ENCODE results near the gene ADAM10.

Gene ADAM10

DNA sequence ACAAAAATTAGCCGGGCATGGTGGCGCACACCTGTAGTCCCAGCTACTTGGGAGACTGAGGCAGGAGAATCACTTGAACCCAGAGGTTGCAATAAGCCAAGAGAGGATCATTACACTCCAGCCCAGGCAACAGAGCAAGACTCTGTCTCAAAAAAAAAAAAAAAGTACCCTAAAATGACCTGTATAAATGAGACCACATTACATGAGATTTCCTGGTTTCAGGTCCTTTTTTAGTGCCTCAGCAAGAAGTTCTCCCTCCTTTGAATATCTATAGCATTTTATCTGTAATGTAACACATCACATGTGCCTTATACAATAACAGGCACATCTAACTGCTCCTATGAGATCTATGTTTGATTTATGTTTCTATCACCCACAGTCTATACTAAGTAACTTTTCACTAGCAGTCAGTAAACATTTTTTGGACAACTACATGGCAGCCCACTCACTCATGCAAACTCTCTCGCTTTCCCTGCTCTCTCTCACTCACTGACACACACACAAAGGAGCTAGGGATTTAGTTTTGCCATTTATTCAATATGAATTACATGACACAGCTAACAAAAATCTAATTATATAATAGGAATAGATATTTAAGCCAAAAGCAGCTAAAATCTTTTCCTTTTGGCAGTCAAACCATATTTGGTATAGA, 34.1 kb downstream of the ADAM10 start:
- DNase-seq, result no peak

DNA sequence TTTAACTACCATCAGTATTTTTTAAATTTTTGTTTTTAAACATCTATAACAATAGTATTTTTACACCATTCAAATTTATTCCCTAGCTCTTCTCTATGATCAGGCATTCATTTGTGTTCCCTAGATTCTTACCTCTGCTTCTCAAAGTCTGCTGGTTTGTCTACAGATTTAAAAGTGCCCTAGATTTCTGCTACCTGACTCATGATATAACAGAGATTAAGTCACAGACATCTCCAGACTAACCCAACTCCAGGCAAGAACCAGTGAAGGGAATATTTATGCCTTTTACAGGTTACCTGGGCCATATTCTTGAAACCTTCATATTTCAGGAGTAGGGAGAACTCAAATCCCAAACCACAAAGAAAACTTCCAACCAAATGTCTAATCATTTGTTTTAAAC, 38.8 kb downstream of the ADAM10 start:
- no peak for DNase-seq

DNA sequence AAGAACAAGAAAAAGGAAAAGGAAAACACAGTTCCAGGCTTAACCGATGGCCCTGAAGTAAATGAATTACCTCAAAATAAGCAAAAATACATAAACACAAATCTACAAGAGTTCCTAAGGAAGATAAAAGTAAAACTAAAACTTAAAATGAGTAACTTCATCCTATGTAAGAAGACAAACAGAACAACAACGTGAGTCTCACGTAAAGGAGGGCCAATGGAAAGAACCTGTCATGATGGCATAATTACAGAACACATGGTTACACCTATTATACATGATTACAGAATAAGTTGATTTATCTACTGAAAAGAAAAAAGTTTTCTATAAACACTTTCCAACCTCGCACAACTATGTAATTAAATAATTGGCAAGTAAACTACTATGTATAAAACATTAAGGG, 42.1 kb downstream of the ADAM10 start:
- DNase-seq, result no peak

DNA sequence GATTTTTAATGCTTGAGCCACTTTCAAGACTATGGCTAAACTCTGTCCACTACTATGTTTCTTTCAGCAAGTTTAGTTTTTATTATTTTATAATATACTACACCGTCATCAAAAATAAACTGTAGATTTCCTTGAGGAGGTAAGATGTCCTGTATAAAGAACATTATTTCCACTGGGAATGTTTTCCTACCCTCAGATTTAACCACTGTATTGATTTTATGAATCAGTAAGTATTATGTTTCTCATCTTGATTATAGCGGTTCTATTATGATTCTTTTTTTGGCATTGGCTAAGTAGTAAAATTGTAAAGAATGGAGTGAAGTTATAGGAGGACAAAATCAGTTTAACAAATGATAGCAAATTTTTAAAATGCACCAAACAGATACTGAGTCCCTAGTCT, 44.4 kb downstream of the ADAM10 start:
- no peak for DNase-seq

DNA sequence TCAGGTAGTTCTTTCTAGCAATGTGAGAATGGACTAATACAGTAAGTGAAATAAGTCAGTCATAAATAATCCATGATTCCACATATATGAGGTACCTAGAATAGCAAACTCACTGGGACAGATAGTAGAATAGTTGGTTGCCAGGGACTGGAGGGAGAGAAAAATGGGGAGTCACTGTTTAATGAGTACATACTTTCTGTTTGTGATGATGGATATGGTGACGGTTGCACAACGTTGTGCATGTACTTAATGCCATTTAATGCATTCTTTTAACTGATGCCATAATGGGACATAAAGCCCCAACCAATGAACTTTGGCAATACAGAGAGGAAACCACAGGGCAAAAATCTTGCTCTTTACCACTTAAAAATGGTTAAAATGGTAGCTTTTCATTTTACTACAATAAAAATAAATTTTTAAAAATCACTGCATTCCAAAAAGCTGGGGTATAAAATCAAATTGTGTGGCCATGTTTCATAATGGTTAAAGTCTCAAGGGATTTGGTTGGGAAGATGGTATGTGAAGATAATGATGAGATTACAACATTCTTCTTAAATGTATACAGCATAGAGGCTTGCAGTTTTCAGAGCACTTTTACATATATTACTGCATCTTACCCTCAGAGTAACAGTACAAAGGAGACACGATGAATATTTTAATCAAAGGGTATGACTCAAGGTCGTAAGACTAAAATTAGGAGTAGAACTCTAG, 45.2 kb downstream of the ADAM10 start:
- no peak for DNase-seq

DNA sequence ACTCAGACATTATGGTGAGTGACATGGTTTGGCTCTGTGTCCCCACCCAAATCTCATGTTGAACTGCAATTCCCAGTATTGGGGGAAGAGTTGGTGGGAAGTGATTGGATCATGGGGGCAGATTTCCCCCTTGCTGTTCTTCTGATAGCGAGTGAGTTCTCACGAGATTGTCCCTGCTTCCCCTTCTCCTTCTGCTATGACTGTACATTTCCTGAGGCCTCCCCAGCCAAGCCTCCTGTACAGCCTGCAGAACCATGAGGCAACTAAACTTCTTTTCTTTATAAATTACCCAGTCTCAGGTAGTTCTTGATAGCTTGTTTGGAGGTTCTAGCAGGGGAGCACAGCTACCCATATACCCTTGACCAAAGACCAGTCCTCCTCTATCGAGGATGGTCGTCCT, 45.9 kb downstream of the ADAM10 start:
- DNase-seq, result no peak

DNA sequence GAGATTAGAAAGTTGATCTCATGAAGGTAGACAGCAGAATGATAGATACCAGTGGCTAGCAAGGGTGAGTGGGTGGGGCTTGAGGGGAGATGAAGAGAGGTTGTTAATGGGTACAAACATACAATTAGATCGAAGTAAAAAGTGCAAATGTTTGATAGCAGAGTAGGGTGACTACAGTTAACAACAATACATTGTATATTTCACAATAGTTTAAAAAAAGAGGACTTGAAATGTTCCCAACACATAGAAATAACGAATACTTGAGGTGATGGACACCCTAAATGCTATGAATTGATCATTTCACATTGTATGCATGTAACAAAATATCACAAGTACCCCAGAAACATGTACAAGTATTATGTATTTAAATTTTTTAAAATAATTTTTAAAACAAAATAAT, 47.3 kb downstream of the ADAM10 start:
- DNase-seq, result no peak

DNA sequence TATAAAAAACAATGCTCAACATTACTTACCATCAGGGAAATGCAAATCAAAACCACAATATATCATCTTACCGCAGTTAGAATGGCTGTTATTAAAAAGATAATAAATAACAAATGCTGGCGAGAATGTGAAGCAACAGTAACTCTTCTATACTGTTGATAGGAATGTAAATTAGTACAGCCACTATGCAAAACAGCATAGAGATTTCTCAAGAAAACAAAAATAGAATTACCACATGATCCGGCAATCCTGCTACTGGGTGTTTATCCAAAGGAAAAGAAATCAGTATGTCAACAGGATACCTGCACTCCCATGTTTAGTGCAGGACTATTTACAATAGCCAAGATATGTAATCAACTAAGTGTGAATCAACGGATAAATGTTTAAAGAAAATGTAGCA, 48.1 kb downstream of the ADAM10 start:
- DNase-seq, result no peak

DNA sequence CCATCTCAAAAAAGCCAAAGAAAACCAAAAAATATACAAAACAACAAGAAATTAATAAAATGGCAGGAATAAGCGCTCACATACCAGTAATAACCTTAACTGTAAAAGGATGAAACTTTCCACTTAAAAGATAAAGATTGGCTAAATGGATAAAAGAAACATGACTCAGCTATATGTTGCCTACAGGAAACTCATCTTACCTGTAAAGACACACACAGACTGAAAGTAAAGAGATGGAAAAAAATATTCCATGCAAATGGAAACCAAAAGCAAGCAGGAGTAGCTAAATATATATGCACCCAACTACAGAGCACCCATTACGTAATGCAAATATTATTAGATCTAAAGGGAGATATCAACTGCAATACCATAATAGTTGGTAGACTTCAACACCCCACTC, 49.7 kb downstream of the ADAM10 start:
- no peak for DNase-seq

DNA sequence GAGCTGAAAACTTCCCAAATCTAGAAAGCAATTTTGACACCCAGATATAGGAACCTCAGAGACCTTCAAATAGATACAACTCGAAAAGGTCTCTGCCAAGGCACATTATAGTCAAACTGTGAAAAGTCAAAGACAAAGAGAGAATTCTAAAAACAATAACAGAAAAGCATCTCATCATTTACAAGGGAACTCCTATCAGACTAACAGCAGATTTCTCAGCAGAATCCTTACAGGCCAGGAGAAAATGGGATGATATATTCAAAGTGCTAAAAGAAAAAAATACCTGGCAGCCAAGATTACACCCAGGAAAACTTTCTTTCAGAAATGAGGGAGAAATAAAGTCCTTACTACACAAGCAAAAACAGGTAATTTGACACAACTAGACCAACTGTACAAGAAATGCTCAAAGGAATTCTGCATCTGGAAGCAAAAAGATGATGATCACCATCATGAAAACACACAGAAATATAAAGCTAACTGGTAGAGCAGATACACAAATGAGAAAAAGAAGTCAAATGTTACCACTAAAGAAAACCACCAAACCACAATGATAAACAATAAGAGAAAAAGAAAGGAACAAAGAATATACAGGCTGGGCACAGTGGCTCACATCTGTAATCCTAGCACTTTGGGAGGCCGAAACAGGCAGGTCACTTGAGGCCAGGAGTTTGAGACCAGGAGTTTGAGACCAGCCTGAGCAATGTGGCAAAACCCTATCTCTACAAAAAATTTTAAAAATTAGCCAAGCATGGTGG, 50.4 kb downstream of the ADAM10 start:
- no peak for DNase-seq

DNA sequence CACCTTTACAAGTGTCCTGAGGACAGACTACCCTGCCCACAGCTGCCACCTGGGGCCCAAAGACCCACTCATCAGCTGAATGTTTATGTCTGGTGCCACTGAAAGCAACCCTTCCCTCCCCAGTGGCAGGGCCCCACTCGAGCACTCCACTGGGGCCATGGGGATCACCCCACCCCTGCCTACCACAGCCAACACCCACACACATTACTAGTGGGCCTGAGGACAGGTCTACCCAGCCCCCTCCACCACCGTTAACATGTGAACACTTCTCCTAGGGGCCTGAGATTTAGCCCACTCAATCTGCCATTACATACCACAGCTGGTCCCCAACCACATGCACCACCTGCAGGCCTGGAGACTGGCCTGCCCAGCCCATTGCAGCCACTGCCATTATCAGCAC, 52.3 kb downstream of the ADAM10 start:
- DNase-seq, result no peak

DNA sequence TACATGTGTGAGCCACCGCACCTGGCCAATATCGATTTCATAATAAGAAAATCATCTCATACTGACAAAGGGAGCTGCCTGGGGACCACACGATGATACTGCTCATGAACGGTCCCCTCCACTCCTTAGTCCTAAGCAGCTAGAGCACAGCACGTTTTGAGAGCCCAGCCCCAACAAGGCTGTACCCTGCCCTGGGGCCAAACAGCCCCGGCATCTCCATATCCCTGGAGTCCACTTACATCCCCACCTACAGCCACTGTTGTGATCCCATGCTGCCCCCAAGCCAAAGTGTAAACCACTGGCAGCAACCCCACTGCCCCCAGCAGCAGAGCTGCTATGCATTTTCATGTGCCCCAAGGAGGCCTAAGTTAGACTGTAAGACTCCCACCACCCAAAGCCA, 52.8 kb downstream of the ADAM10 start:
- DNase-seq, result no peak

DNA sequence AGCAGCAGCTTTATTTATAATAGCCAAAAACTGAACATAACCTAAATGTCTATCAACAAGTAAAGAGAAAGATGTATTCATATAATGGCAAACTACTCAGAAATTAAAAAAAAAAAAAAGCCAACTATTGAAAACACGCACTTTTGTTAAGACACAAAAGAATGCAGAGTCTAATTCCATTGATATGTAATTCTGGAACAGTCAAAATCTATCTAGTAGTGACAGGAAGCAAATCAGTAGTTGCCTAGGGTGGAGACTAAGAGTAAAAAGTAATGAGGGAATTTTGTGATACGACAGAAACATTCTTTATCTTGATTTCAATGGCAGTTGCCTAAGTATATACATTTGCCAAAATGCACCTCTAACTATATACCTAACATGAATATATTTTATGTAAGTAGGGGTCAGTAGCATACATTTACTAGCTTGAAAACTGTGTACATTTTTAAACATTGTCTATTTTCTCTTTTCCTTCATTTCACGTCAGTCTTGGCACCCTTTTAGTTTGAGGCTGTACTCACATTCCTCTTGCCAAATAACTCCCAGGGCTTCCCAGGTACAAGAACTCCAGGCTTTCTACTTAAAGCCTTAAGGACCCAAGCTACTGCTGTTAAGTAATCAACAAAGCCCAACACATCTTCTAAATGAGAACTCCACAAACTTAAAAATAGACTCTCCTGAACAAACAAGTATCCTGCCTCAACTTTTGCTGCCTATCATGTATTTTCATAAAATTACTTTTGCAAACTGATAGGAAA, 54.7 kb downstream of the ADAM10 start:
- no peak for DNase-seq

DNA sequence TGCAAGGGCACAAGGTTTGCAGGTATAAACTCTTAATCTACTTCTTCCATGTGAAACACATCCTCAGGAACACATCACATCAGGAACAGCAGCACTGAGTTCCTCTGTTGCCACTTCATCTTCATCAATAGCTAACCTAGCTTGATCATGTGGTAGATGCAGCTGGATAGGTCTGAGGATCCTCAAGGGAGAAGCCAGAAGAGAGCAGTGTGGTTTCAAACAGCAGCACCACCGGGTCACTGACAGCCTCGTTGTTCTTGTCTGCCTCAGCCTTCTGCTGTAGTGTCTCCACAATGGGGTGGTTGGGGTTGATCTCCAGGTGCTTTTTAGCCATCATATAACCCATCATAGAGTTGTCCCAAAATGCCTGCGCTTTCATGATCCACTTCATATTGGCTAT, 58.8 kb downstream of the ADAM10 start:
- DNase-seq, result no peak

DNA sequence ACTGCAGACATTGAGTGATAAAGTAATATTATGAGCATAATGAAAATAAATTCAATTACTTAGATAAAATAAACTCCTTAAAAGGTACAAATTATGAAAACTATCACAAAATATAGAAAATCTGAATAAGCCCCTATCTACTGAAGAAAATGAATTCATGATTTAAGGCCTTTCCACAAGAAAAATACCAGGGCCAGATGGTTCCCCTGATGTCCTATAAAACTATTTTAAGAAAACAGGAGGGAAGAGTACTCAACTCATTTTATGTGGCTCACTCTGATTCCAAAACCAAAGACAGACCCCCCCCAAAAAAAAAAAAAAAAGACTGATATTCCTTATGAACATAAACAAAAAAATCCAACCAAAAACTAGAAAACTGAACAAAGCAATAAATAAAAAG, 59.9 kb downstream of the ADAM10 start:
- no peak for DNase-seq

DNA sequence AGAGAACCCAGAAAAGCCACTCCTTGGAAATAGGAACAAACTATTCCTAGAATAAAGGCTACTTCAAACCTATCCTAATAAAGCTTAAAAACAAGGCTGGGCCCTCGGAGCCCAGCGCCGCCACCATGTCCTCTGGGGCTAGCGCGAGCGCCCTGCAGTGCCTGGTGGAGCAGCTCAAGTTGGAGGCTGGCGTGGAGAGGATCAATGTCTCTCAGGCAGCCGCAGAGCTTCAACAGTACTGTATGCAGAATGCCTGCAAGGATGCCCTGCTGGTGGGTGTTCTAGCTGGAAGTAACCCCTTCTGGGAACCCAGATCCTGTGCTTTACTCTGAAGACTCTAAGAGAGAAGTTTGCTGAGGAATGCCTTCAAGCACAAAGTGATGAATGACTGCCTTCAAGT, 63.2 kb downstream of the ADAM10 start:
- no peak for DNase-seq

DNA sequence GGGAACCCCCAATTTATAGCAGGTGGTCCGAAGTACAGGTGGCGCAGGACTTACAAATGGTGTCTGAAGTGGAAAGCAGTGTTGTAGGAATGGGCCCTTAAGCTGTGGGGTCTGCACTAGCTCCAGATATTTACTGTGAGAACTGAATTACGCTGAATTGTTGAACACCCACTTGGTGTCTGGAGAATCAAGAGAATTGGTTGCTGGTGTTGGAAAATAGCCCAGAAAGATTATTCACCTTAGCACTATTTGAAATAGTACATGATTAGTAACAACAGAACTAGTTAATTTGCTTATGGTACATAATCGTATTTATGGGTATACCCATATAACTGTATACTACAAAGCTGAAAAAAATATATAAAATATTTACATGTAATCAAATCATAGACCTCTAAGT, 64.8 kb downstream of the ADAM10 start:
- no peak for DNase-seq

DNA sequence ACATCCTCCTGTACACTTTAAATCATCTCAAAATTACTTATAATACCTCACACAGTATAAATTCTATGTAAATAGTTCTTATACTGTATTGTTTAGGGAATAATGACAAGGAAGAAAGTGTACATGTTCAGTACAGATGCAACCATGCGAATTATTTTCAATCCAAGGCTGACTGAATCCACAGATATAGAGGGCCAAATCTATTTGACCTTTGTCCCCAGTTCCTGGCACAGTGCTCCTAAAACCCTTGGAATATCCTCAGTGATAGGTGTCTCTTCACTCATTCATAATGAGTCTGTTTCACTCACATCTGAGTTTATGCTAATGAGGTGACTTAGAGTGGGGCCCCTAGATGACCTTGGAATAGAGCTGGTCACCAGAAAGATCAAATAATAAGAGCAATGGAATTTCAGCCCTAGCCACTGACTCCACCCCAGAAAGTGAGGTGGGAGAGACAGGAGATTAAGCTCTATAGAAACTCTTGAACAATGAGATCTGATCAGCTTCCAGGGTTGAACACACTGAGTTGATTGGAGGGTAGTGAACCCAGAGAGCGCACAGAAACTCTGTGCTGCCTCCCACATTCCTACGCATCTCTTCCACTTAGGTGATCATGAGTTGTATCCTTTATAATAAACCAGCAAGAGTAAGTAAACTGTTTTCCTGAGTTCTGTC, 65.3 kb downstream of the ADAM10 start:
- DNase-seq, result no peak

DNA sequence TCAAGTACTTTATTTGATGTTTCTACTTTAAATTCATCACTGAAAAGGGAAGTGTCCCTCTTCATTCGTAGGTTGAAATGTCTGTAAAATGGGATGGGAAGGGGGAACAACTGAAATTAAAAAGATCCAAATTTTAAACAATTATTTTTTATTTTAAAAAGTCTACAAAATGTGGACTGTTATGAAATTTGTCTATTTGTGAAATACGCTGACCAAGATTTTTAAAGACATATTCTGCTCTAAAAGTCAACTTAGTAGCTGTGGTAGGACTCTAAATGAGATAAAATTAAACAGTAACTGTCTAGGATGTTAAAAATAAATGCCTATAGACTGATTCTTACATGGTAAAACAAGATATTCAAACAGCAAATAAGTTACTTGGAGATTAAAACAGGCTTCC, 67.3 kb downstream of the ADAM10 start:
- DNase-seq, result no peak

DNA sequence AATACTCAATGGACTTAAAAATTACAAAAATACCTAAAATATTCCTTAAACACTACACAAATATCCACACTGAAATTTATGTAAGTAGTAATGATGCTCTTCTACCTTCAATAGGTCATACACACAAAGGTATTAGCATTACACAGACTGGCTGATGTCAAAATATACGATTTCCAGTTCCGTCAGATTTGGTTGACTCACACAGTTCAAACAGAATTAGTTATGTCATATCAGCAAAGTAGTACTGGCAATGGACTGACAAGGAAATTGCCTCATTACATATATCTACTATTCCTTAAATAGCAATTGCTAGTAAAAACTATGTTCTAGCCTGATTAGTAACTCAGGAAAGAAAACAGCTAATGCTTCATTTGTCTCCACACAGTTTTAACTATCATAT, 70.8 kb downstream of the ADAM10 start:
- DNase-seq, result no peak

DNA sequence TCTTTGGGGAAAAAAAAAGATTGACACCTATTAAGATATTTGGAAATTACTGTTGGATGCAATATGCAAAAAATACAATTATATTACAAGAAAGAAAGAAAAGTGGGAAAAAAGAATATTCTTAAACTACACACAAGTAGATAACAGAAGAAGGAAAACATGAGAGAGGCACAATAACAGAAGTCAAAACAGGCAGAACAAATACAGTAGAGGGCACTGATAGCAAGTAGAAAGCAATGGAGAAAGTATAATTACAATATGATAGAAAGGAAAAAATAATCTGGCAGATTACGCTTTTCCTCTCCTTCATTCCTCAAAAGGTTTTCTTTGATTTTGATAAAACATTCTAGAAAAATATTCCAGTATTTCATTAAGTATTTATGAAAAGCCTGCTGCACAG, 72.1 kb downstream of the ADAM10 start:
- no peak for DNase-seq

DNA sequence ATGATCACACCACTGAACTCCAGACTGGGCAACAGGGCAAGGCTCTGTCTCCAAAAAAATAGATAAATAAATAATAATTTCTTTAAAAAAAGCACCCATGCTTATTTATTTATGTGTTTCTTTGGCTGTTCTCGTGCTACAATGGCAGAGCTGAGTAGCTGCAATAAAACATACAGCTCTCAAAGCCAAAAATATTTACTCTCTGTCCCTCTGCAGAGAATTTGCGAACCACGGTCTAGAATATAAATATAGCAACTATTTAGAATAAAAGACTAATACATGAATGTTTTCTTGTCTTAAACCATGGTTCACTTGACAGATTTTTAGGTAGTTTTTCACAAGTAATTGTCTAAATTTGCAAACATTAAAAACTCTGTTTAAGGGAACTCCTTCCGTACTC, 72.7 kb downstream of the ADAM10 start:
- DNase-seq, result no peak

DNA sequence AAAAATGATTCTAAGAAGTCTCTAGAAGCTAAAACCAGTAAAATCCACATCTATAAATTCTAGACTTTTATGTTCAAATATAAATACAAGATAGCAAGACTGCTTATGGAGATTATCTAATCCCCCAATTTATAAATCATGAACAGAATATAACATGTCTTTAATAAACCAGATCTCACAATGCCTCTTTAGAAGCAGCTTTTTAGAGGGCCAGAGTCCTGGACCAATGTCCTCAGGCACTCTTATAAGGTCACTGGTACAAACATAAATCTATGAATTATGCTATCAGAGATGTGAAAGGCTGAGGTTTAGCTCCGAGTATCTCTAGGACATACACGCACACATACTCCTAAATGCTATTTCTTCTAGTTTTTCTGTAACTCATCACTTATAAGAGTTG, 78.3 kb downstream of the ADAM10 start:
- DNase-seq, result no peak

All from NCI-H2029 (cell line).